GM12878 (cell line): ENCODE data around the gene LAMB4. TPM values are rescaled to one million over a fixed set of nuclear protein-coding genes. Genes with fewer than 3 reads are reported as not detected.

Experiments used
- ATAC-seq: fragments of 200-7000 bp; cut with Tn5 transposase; 3 replicates; pipeline ENCODE4 v1.9.1; 2020; ENCODE audit warnings: mild to moderate bottlenecking, moderate library complexity
- BruUV-seq: library from RNA; stranded (reverse); fragments of 400-500 nt; replicated peaks from 2 replicates; lab custom pipeline; 2021; lab: Mats Ljungman, UMichigan
- CTCF ChIA-PET: fragments of 300-600 bp; sonication (Branson Sonifier 250); formaldehyde crosslinking; extraction: SDS; loops from one replicate; lab custom pipeline; 2021; ENCODE audit warnings: inconsistent platforms; lab: Yijun Ruan, JAX
- POLR2A ChIA-PET: fragments of 350-600 bp; formaldehyde crosslinking; extraction: SDS; loops from one replicate; lab custom pipeline; 2021; ENCODE audit warnings: inconsistent platforms; lab: Charles Lee
- RAD21 ChIA-PET: fragments of 300-600 bp; sonication (Branson Sonifier 250); formaldehyde crosslinking; loops from one replicate; lab custom pipeline; 2023; ENCODE audit warnings: antibody characterized with exemption; ENCODE audit not compliant: unreplicated experiment; lab: Charles Lee
- SMC1A ChIA-PET: fragments of 300-600 bp; sonication (Branson Sonifier 250); formaldehyde crosslinking; loops from one replicate; lab custom pipeline; 2023; ENCODE audit not compliant: unreplicated experiment, uncharacterized antibody; lab: Charles Lee
- DNase-seq: peaks from one replicate; pipeline ENCODE4 v3.0.0-alpha.2; 2011; ENCODE audit warnings: low read depth, low spot score
- FAIRE-seq: peaks from 3 replicates; lab custom pipeline; 2011; peaks lifted over from hg19 to GRCh38; lab: Jason Lieb, UNC
- H2AFZ ChIP-seq: 2 replicates; pipeline ENCODE4 v1.6.0; 2011; ENCODE audit warnings: low read depth, low read length, control low read depth; ENCODE audit not compliant: control insufficient read depth
- H3K27ac ChIP-seq: 2 replicates; pipeline ENCODE4 v1.5.1; 2011; ENCODE audit warnings: control low read depth; ENCODE audit not compliant: control insufficient read depth, insufficient read depth
- H3K27me3 ChIP-seq, 2 experiments: replicated peaks in 1 of 2; 2 replicates each; pipeline versions ENCODE4 v1.6.0 to v1.6.1; 2011; ENCODE audit warnings: low read length in 1 of 2; ENCODE audit not compliant: control insufficient read depth in 2 of 2, insufficient read depth in 2 of 2
- H3K36me3 ChIP-seq, 2 experiments: 2 replicates each; pipeline ENCODE4 v1.5.1; 2011; ENCODE audit warnings: low read length in 1 of 2; ENCODE audit not compliant: control insufficient read depth in 2 of 2, insufficient read depth in 2 of 2
- H3K4me1 ChIP-seq: 2 replicates; pipeline ENCODE4 v1.6.1; 2011; ENCODE audit warnings: mild to moderate bottlenecking, low read length, moderate library complexity, mixed read lengths; ENCODE audit not compliant: control insufficient read depth, insufficient read depth
- H3K4me2 ChIP-seq: 2 replicates; pipeline ENCODE4 v1.6.0; 2011; ENCODE audit warnings: control low read depth; ENCODE audit not compliant: control insufficient read depth, insufficient read depth
- H3K4me3 ChIP-seq: fragments of 200-600 bp; sonication (generic); 2 replicates; pipeline ENCODE4 v1.5.1; 2016
- H3K79me2 ChIP-seq: 2 replicates; pipeline ENCODE4 v1.6.0; 2011; ENCODE audit warnings: low read length; ENCODE audit not compliant: control insufficient read depth, insufficient read depth
- H3K9ac ChIP-seq: 2 replicates; pipeline ENCODE4 v1.8.0; 2011; ENCODE audit warnings: low read length, control low read depth, mixed read lengths; ENCODE audit not compliant: control insufficient read depth, insufficient read depth
- H3K9me3 ChIP-seq: replicated peaks from 3 replicates; pipeline ENCODE4 v1.5.1; 2011; ENCODE audit warnings: mild to moderate bottlenecking, low read length; ENCODE audit not compliant: control insufficient read depth, insufficient read depth
- H4K20me1 ChIP-seq: 2 replicates; pipeline ENCODE4 v1.6.0; 2011; ENCODE audit not compliant: control insufficient read depth, insufficient read depth
- ATF2 ChIP-seq: IDR thresholded peaks from 2 replicates; pipeline ENCODE4 v1.6.1; 2012; ENCODE audit warnings: low read length, inconsistent platforms
- CREM ChIP-seq: IDR thresholded peaks from 2 replicates; pipeline ENCODE4 v1.6.1; 2014; ENCODE audit warnings: antibody characterized with exemption, low read depth
- GATAD2B ChIP-seq: fragments of 450-650 bp; conservative IDR thresholded peaks from 2 replicates; pipeline ENCODE4 v1.6.1; 2017; ENCODE audit warnings: low read depth, mild to moderate bottlenecking, moderate library complexity
- ZNF592 ChIP-seq: fragments of 450-650 bp; IDR thresholded peaks from 2 replicates; pipeline ENCODE4 v1.6.1; 2017; ENCODE audit warnings: mild to moderate bottlenecking, moderate library complexity
- ZNF687 ChIP-seq: fragments of 450-650 bp; IDR thresholded peaks from 2 replicates; pipeline ENCODE4 v1.6.1; 2017; ENCODE audit warnings: mild to moderate bottlenecking, moderate library complexity
- WGBS: methylation state at CpG from one replicate; pipeline ENCODE4 v1.1.6; 2016; ENCODE audit warnings: low lambda C conversion rate; ENCODE audit not compliant: insufficient replicate concordance, insufficient coverage; ENCODE audit errors: missing lambda C conversion rate; 5-methylcytosine and 5-hydroxymethylcytosine counted together
- in situ Hi-C: fragments of 300-500 bp; cut with MboI; formaldehyde crosslinking; loops from 9 replicates; pipeline ENCODE4 v1.14.3; 2018; ENCODE audit warnings: mixed read lengths
- intact Hi-C: fragments of 100-400 bp; cut with micrococcal nuclease; formaldehyde crosslinking; loops from one replicate; pipeline ENCODE4 v1.14.2; 2022; ENCODE audit not compliant: unreplicated experiment
- polyA plus RNA-seq, 11 experiments: library from polyadenylated mRNA; depleted of rRNA in 4 of 11; unstranded in 6 of 11; stranded (reverse) in 5 of 11; fragments of >200 nt; fragmentation: Nextera tagmentation in 4 of 11; fragmentation: Illumina TruSeq in 1 of 11; extraction: Ambion mirVana in 4 of 11; extraction: Trizol in 1 of 11; gene quantifications; 1 replicate in 1 of 11; 2 replicates in 10 of 11; pipeline versions ENCODE4 v1.2.1 to v1.2.3, GENCODE V29; 2011 to 2016; ENCODE audit warnings: inconsistent platforms in 2 of 11, missing spikeins in 2 of 11, low read depth in 1 of 11
- total RNA-seq, 4 experiments: library from RNA; depleted of rRNA in 3 of 4; stranded (reverse); fragments of >200 nt in 3 of 4; fragmentation: Illumina TruSeq in 1 of 4; extraction: Trizol in 1 of 4; gene quantifications; 2 replicates each; pipeline versions ENCODE4 v1.2.1 to v1.2.3, GENCODE V29; 2013 to 2021

Gene LAMB4
- total and polyA plus RNA-seq, 10 of the 15 experiments (the other 5 are each of a cell fraction or from before 2014, with no cell fraction given), result 0.04 to 0.06 TPM; not detected in 8

GRCh38 chr7:107995184-107996071, 134.7 kb downstream of the LAMB4 start (continued):
- TF ChIP-seq ZNF687, result no peak
- TF ChIP-seq, all 136 proteins: peak for 0

GRCh38 chr7:107994421-107995030, 135.6 kb downstream of the LAMB4 start:
- no peak for DNase-seq
- Histone ChIP-seq H3K9me3 (no peaks in the 10 kb centered on the region), H4K20me1 (no peaks in the 10 kb centered on the region), H3K36me3 (no peaks in the 10 kb centered on the region), H2AFZ (no peak overlapping the region), H3K79me2 (no peaks in the 10 kb centered on the region), H3K27me3 (peaks cover 0 to 3% of the 10 kb centered on the region in 2 experiments; a peak in 1 of 4 replicates), H3K9ac (no peak overlapping the region), H3K4me3 (no peak overlapping the region), H3K4me2 (no peak overlapping the region), H3K27ac (no peak overlapping the region), H3K4me1 (no peaks in the 10 kb centered on the region)
- in situ Hi-C loops (no loop called here), intact Hi-C loops (no loop called here)
- TF ChIP-seq GATAD2B (no peak), ATF2 (no peak), CREM (no peak), ZNF592 (no peak)
- no peak for ATAC-seq
- BruUV-seq, result no TSS peak
- no peak for FAIRE-seq
- 23% methylated on average over 2 of the region's 2 CpGs for WGBS
- RAD21 ChIA-PET, result no interaction called here
- POLR2A ChIA-PET, result no interaction called here
- SMC1A ChIA-PET, result no interaction called here
- CTCF ChIA-PET, result no interaction called here
